ENCODE data around the gene DLX2. TPM values are rescaled to one million over a fixed set of nuclear protein-coding genes. Genes with fewer than 3 reads are reported as not detected.
A peak's percentile ranks its signal among the peaks of the same experiment; 100 is the strongest.

Gene DLX2
- polyA plus RNA-seq, 3 donors: 0.08 TPM; not detected in 2

GRCh38 chr2:172109256-172109987 lies 6.7 kb upstream of the DLX2 start:
- H3K27ac Mint-ChIP-seq: peak overlapping the region in 1 of 7 donors; percentile 32
- 21% methylated on average over 11 of the region's 29 CpGs for WGBS (ENCODE audit: insufficient coverage)
- H3K4me1 Mint-ChIP-seq: peaks cover 43% of the 10 kb centered on the region
- Histone ChIP-seq H3K36me3 (replicated peaks in 1 of 2; ENCODE audit: control insufficient read depth in 1 of 2, insufficient read depth in 2 of 2, low read length in 2 of 2) (no peaks in the 10 kb centered on the region), H3K79me2 (ENCODE audit: insufficient read depth, low read length) (no peaks in the 10 kb centered on the region), H3K9me3 (replicated peaks in 1 of 2; ENCODE audit: control insufficient read depth in 1 of 2, insufficient read depth in 1 of 2, low read length in 2 of 2) (peaks cover 7 to 31% of the 10 kb centered on the region in 2 donors), H3K4me3 (replicated peaks in 1 of 3; ENCODE audit: low read depth in 2 of 3, low read length in 3 of 3) (peak overlapping the region in 1 of 3 experiments; percentile 39), H3K27ac (ENCODE audit: low read depth in 1 of 2, low read length in 2 of 2) (no peak overlapping the region), H3K4me2 (replicated peaks; ENCODE audit: extremely low read depth, low read length, poor library complexity, severe bottlenecking) (peak overlapping the region; percentile 52), H2AFZ (ENCODE audit: insufficient read depth, low read depth, low read length, poor library complexity, severe bottlenecking) (peak overlapping the region; percentile 54), H3K4me1 (ENCODE audit: control insufficient read depth in 1 of 2, insufficient read depth in 2 of 2, low read length in 2 of 2) (peaks cover 35 to 37% of the 10 kb centered on the region in 2 donors), H3K27me3 (ENCODE audit: control insufficient read depth in 2 of 2, insufficient read depth in 2 of 2, low read length in 2 of 2) (peaks cover 53 to 77% of the 10 kb centered on the region in 2 donors), H3K9ac (ENCODE audit: insufficient read depth, low read length, poor library complexity, severe bottlenecking) (no peak overlapping the region), H4K20me1 (ENCODE audit: insufficient read depth, low read length) (no peaks in the 10 kb centered on the region)
- H3K27me3 Mint-ChIP-seq (ENCODE audit: low read depth in 3 of 3): peaks cover 62 to 78% (median 70%) of the 10 kb centered on the region in 3 donors
- H3K9me3 Mint-ChIP-seq: peaks cover 0 to 32% (median 20%) of the 10 kb centered on the region in 7 donors
- peaks cover 11 to 13% of the 10 kb centered on the region in 2 donors for H3K36me3 Mint-ChIP-seq
- no peak for TF ChIP-seq CTCF (IDR thresholded peaks at IDR 0.05)
- peak overlapping the region; percentile 56 to 87 for H3K4me3 Mint-ChIP-seq
- DNase-seq: no peak
- intact Hi-C loops (cut with micrococcal nuclease): loop anchor here (5.0 to 10.0 kb wide), 2 partner anchors 407 to 535 kb away; no protein-coding TSS in a partner anchor

- no CpG with 5 or more reads among the region's 8 CpGs for WGBS (ENCODE audit: insufficient coverage)
- peaks cover 7 to 31% of the 10 kb centered on the region in 2 donors for H3K9me3 ChIP-seq (replicated peaks in 1 of 2; ENCODE audit: control insufficient read depth in 1 of 2, insufficient read depth in 1 of 2, low read length in 2 of 2)
- H3K27ac Mint-ChIP-seq: peak overlapping the region in 1 of 7 donors; percentile 20
These were observed 5.9 kb upstream of the DLX2 start for GRCh38 chr2:172108587-172108930.

More at GRCh38 chr2:172108587-172108930, 5.9 kb upstream of the DLX2 start:
- peaks cover 66 to 80% (median 72%) of the 10 kb centered on the region in 3 donors for H3K27me3 Mint-ChIP-seq (ENCODE audit: low read depth in 3 of 3)
- H3K36me3 Mint-ChIP-seq: peaks cover 11 to 13% of the 10 kb centered on the region in 2 donors
- H3K9ac ChIP-seq (ENCODE audit: insufficient read depth, low read length, poor library complexity, severe bottlenecking): no peak overlapping the region
- H3K9me3 Mint-ChIP-seq: peaks cover 0 to 36% (median 27%) of the 10 kb centered on the region in 7 donors
- H2AFZ ChIP-seq (ENCODE audit: insufficient read depth, low read depth, low read length, poor library complexity, severe bottlenecking): peak overlapping the region; percentile 24
- peak overlapping the region; percentile 58 for H3K4me2 ChIP-seq (replicated peaks; ENCODE audit: extremely low read depth, low read length, poor library complexity, severe bottlenecking)
- TF ChIP-seq CTCF (IDR thresholded peaks at IDR 0.05): no peak
- no peak overlapping the region for H3K27ac ChIP-seq (ENCODE audit: low read depth in 1 of 2, low read length in 2 of 2)
- peaks cover 51% of the 10 kb centered on the region for H3K4me1 Mint-ChIP-seq
- H3K4me3 Mint-ChIP-seq: peak overlapping the region in 1 of 2 donors; percentile 95
- H3K36me3 ChIP-seq (replicated peaks in 1 of 2; ENCODE audit: control insufficient read depth in 1 of 2, insufficient read depth in 2 of 2, low read length in 2 of 2): no peaks in the 10 kb centered on the region
- no peaks in the 10 kb centered on the region for H3K79me2 ChIP-seq (ENCODE audit: insufficient read depth, low read length)
- H3K4me3 ChIP-seq (replicated peaks in 1 of 3; ENCODE audit: low read depth in 2 of 3, low read length in 3 of 3): no peak overlapping the region
- no peaks in the 10 kb centered on the region for H4K20me1 ChIP-seq (ENCODE audit: insufficient read depth, low read length)
- peaks cover 41 to 42% of the 10 kb centered on the region in 2 donors for H3K4me1 ChIP-seq (ENCODE audit: control insufficient read depth in 1 of 2, insufficient read depth in 2 of 2, low read length in 2 of 2)
- H3K27me3 ChIP-seq (ENCODE audit: control insufficient read depth in 2 of 2, insufficient read depth in 2 of 2, low read length in 2 of 2): peaks cover 58 to 84% of the 10 kb centered on the region in 2 donors
- no peak for DNase-seq
- intact Hi-C loops (cut with micrococcal nuclease): loop anchor here (5.0 to 10.0 kb wide), 2 partner anchors 406 to 534 kb away; no protein-coding TSS in a partner anchor
